Stimulated activated CD4-positive, alpha-beta T cell treated with anti-CD3 and anti-CD28 coated beads, Interleukin-1b, Interleukin-23, amount 100 ng/mL, for 1 hour (primary cell): Measurements from ENCODE around the gene GALNT17.
"Not testable (repeated sequence)": the region's sequence is repeated elsewhere in the genome, so short reads cannot be mapped to it uniquely, and the experiment has no call there.

Experiments
- DNase-seq, 2 donors: peaks; one replicate each; pipeline ENCODE4 v3.0.0-alpha.2; 2020; ENCODE audit warnings: low read depth in 2 of 2

The GALNT17 gene

GRCh38 chr7:71737931-71738540 is 606.1 kb downstream of the GALNT17 start:
- not testable (repeated sequence) for DNase-seq

DNA sequence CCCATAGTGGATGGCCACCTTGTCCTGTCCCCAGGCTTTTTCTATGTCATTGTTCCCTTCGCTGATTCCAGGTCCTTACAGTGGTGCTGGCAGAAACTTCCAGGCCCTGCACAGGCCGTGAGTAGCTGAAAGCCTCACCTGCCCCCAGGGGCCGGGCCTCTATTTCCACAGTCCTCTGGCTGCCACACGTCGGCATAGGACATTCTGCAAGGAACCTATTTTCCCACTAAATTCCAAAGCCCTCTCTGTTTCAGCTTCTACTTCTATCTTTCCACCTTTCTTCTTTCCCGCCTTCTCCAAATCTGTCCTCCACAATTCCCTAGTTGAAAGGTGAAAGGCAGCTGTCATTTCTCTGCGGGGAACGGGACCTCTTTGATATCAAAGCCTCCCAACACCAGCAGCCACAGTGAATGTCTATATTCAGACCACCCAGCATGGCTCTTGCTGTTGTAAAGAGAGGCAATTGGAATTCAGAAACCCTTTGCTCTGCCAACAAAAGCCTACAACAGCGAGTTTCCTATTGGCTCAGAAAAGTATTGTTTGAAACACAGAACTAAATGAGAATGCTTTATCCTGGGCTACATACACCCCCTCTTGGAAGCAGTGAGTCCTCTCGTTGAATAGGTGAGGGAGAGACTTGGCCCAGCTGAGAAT is 607.7 kb downstream of the GALNT17 start:
- no peak for DNase-seq

- DNase-seq: no peak
Observed at GRCh38 chr7:71740174-71740560, 608.2 kb downstream of the GALNT17 start.

GRCh38 chr7:71746006-71746405 is 614.1 kb downstream of the GALNT17 start:
- DNase-seq: no peak

GRCh38 chr7:71750290-71750689 is 618.3 kb downstream of the GALNT17 start:
- DNase-seq: no peak

DNA sequence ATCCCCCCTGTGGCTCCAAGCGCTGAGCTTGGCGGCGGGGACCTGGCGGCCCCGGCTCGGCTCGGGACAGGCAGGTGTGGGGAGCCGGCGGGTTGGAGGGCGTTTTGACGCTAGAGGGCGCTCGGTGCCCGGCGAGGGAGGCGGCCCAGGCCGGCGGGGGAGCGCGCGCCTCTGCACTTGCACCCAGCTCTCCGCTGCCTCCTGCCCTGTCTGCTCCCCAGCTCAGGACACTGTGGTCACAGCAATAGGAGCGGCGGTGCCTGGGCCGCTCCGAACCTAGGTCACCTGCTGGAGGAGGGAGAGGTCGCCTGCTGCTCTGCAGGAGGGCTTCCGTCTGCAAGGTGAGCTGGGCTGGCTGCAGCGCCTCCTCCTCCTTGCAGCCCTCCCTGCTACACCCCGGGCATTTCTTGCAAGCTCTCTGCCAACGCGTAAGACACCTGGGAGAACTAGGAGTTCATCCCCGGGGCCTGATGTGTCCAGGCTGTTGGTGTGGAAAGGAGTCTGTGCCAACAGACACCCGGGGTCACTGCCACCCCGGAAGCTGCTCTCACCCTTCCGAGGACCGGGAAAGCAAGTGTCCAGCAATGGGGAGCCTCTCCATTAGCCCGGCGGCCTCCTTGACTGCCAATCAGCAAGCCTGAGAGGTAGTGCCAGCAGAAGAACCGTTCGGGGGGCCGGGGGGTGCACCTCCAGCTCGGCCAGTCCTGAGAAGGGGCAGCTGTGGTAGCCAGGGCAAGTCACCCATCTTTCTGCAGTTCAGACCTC is 620.4 kb downstream of the GALNT17 start:
- DNase-seq: no peak

- no peak for DNase-seq
Observed at GRCh38 chr7:71753236-71753635, 621.3 kb downstream of the GALNT17 start.

DNA sequence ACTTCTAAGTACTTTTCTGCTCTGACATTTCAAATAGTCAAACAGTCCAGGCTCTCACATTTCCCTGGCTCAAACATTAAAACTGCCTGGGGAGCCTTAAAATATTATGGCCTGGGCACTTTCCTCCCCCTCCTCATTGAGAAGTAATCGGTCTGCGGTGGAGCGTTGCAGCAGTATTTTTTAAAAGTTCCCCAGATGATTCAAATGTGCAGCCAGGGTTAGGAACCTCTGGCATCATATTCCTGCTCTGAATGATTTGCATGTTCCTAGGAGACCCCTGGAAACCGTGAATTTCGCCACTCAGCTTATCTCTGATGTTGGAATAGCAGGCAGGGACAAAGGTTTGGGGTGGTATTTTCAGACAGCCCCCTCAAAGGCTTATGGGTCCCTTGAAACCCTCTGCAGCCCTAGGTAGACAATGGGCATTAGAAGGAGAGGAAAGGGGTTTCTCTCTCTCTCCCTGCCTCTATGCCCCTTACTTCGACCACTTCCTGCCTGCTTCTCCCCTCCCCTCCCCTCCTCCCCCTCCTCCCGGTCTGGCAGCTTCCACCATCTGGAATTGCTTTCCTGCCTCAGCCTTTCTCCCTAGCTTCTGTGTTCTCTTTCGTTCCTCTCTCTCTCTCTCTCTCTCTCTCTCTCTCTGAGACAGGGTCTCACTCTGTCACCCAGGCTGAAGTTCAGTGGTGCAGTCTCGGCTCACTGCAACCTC is 622.2 kb downstream of the GALNT17 start:
- DNase-seq: no peak

- DNase-seq: no peak
Observed at GRCh38 chr7:71754828-71755227, 622.9 kb downstream of the GALNT17 start.

- DNase-seq: no peak
Observed at GRCh38 chr7:71761336-71761735, 629.4 kb downstream of the GALNT17 start.
